Tibial nerve (tissue), 4 donors: ENCODE data around the gene KIF9.

Source experiments
- EP300 ChIP-seq, 2 donors: sonication (generic); formaldehyde crosslinking; IDR thresholded peaks; one replicate each; pipeline ENCODE4 v1.6.1; 2017; ENCODE audit warnings: antibody characterized with exemption in 2 of 2, mild to moderate bottlenecking in 1 of 2
- POLR2A ChIP-seq, 2 donors: fragments of 450-650 bp; IDR thresholded peaks; one replicate each; pipeline ENCODE4 v1.6.1; 2017; ENCODE audit warnings: antibody characterized with exemption in 2 of 2, mild to moderate bottlenecking in 2 of 2, moderate library complexity in 2 of 2
- TF ChIP-seq, protein P1 (sequence below), 5 experiments: fragments of 200-600 bp in 3 of 5; fragments of 450-650 bp in 2 of 5; sonication (generic) in 3 of 5; IDR thresholded peaks; one replicate each; pipeline ENCODE4 v1.5.1; 2016 to 2019; ENCODE audit warnings: antibody characterized with exemption in 5 of 5, mild to moderate bottlenecking in 3 of 5, moderate library complexity in 2 of 5

DNA sequence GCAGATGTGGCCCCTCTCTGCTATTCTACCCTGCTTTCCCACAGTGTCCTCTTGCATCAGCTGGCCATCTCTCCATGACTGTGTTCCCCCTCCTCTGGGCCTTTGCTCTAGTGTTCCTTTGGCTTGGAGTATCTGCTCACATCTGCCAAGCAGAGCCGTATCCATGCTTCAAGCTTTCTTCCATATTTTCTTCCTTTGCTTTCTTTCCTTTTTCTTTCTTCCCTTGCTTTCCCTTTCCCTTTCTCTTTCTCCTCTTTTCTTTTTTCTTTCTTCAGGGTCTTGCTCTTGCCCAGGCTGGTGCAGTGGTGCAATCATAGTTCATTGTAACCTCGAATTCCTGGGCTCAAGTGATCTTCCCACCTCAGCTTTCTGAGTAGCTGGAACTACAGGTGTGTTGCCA, 12.7 kb upstream of the KIF9 start:
- no peak for TF ChIP-seq POLR2A (IDR thresholded peaks at IDR 0.05)
- TF ChIP-seq, protein P1, sequence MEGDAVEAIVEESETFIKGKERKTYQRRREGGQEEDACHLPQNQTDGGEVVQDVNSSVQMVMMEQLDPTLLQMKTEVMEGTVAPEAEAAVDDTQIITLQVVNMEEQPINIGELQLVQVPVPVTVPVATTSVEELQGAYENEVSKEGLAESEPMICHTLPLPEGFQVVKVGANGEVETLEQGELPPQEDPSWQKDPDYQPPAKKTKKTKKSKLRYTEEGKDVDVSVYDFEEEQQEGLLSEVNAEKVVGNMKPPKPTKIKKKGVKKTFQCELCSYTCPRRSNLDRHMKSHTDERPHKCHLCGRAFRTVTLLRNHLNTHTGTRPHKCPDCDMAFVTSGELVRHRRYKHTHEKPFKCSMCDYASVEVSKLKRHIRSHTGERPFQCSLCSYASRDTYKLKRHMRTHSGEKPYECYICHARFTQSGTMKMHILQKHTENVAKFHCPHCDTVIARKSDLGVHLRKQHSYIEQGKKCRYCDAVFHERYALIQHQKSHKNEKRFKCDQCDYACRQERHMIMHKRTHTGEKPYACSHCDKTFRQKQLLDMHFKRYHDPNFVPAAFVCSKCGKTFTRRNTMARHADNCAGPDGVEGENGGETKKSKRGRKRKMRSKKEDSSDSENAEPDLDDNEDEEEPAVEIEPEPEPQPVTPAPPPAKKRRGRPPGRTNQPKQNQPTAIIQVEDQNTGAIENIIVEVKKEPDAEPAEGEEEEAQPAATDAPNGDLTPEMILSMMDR (IDR thresholded peaks at IDR 0.05): no peak
- no peak for TF ChIP-seq EP300 (IDR thresholded peaks at IDR 0.05)
